NCI-H146 (cell line): ENCODE results near the gene TARS3.
"Not testable (repeated sequence)": the region's sequence is repeated elsewhere in the genome, so short reads cannot be mapped to it uniquely, and the experiment has no call there.

Source experiments
- DNase-seq: peaks from one replicate; lab custom pipeline; 2025; lab: John Stamatoyannopoulos, UW

The TARS3 gene

GRCh38 chr15:101723874-101724674, at the start of gene TARS3:
TSS of gene TARS3 (minus strand) at chr15:101724473. CDS start at chr15:101724387, 86 bp downstream.
- peak; percentile 96 for DNase-seq

- peak; percentile 86 for DNase-seq
These were observed 49.3 kb upstream of the TARS3 start for GRCh38 chr15:101773496-101774100.

GRCh38 chr15:101772921-101773320, 48.6 kb upstream of the TARS3 start:
- DNase-seq: no peak

- DNase-seq: peak; percentile 23
These were observed 42.9 kb upstream of the TARS3 start for GRCh38 chr15:101767083-101767640.

GRCh38 chr15:101765772-101766456, 41.6 kb upstream of the TARS3 start:
- no peak for DNase-seq

- not testable (repeated sequence) for DNase-seq
These were observed 41.0 kb upstream of the TARS3 start for GRCh38 chr15:101765340-101765671.

- DNase-seq: not testable (repeated sequence)
These were observed 40.5 kb upstream of the TARS3 start for GRCh38 chr15:101764669-101765339.

- not testable (repeated sequence) for DNase-seq
These were observed 22.4 kb upstream of the TARS3 start for GRCh38 chr15:101746716-101747082.

- not testable (repeated sequence) for DNase-seq
These were observed 10.6 kb upstream of the TARS3 start for GRCh38 chr15:101734837-101735236.

GRCh38 chr15:101733545-101733944, 9.3 kb upstream of the TARS3 start:
- no peak for DNase-seq

GRCh38 chr15:101732772-101733171, 8.5 kb upstream of the TARS3 start:
- DNase-seq: no peak

GRCh38 chr15:101731746-101732145, 7.5 kb upstream of the TARS3 start:
- no peak for DNase-seq

GRCh38 chr15:101727186-101727585, 2.9 kb upstream of the TARS3 start:
- DNase-seq: no peak

GRCh38 chr15:101725073-101725472, 800 bp upstream of the TARS3 start:
- no peak for DNase-seq

GRCh38 chr15:101724675-101725005, 367 bp upstream of the TARS3 start:
- no peak for DNase-seq

- peak; percentile 21 for DNase-seq
These were observed 951 bp downstream of the TARS3 start for GRCh38 chr15:101723171-101723873.

GRCh38 chr15:101718896-101719295, 5.4 kb downstream of the TARS3 start:
- DNase-seq: no peak

- no peak for DNase-seq
These were observed 12.2 kb downstream of the TARS3 start for GRCh38 chr15:101712078-101712477.

GRCh38 chr15:101710806-101711205, 13.5 kb downstream of the TARS3 start:
- no peak for DNase-seq

- DNase-seq: peak; percentile 29
These were observed 14.8 kb downstream of the TARS3 start for GRCh38 chr15:101709466-101709865.

GRCh38 chr15:101707983-101708382, 16.3 kb downstream of the TARS3 start:
- DNase-seq: no peak

- DNase-seq: no peak
These were observed 22.2 kb downstream of the TARS3 start for GRCh38 chr15:101702077-101702476.
